Measurements from ENCODE around the gene ATP8B3. TPM values are rescaled to one million over a fixed set of nuclear protein-coding genes. Genes with fewer than 3 reads are reported as not detected.

Gene ATP8B3
- total and polyA plus RNA-seq, 9 of the 15 experiments (the other 6 are each of a cell fraction or from before 2014, with no cell fraction given) = 1.2 to 12.3 (median 3.8) TPM

DNA sequence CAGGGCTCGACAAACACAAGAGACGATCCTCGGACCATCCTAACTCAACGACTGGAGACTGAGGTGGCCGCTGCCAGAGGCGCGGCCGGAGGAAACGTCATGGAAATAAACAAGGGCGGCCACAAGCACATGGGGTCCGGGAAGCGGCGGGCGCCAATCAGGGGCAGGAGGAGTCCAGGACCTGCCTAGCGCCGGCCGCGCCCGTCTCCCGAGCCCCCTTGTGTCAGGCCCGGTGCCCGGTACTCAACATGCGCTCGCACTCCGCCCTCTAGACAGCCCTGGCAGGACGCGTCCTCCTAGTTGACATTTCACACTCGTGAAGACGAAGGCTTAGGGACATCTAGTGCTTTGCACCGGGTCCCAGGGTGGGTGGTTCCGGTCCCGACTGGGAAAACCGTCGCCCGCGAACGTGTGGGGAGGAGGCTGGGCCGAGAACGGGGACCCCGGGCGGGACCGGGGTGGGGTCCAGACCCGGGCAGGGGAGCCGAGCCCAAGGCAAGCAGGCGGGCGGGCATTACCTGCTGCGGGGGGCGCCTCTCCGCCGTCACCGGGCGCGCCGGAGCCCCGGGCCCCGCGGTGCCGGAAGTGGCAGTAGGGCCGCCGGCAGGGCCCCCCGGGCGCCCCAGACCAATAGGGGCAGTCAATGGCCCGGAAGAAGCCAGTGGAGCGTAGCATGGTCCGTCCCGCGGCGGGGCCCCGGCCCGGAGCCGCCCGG lies 35.8 kb upstream of the ATP8B3 start (continued):
- TF ChIP-seq, protein P1, sequence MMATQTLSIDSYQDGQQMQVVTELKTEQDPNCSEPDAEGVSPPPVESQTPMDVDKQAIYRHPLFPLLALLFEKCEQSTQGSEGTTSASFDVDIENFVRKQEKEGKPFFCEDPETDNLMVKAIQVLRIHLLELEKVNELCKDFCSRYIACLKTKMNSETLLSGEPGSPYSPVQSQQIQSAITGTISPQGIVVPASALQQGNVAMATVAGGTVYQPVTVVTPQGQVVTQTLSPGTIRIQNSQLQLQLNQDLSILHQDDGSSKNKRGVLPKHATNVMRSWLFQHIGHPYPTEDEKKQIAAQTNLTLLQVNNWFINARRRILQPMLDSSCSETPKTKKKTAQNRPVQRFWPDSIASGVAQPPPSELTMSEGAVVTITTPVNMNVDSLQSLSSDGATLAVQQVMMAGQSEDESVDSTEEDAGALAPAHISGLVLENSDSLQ (IDR thresholded peaks at IDR 0.05) = peak; percentile 22; the same call in 1 of the 2 replicates
- TF ChIP-seq, protein P2, sequence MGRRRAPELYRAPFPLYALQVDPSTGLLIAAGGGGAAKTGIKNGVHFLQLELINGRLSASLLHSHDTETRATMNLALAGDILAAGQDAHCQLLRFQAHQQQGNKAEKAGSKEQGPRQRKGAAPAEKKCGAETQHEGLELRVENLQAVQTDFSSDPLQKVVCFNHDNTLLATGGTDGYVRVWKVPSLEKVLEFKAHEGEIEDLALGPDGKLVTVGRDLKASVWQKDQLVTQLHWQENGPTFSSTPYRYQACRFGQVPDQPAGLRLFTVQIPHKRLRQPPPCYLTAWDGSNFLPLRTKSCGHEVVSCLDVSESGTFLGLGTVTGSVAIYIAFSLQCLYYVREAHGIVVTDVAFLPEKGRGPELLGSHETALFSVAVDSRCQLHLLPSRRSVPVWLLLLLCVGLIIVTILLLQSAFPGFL (CRISPR knock-in tag; IDR thresholded peaks at IDR 0.05) = no peak
- TF ChIP-seq, protein P3, sequence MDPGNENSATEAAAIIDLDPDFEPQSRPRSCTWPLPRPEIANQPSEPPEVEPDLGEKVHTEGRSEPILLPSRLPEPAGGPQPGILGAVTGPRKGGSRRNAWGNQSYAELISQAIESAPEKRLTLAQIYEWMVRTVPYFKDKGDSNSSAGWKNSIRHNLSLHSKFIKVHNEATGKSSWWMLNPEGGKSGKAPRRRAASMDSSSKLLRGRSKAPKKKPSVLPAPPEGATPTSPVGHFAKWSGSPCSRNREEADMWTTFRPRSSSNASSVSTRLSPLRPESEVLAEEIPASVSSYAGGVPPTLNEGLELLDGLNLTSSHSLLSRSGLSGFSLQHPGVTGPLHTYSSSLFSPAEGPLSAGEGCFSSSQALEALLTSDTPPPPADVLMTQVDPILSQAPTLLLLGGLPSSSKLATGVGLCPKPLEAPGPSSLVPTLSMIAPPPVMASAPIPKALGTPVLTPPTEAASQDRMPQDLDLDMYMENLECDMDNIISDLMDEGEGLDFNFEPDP (CRISPR knock-in tag; IDR thresholded peaks at IDR 0.05) = no peak
- TF ChIP-seq ZNF212 (CRISPR knock-in tag; IDR thresholded peaks at IDR 0.05) (no peak), TAL1 (IDR thresholded peaks at IDR 0.05) (no peak), SIN3B (IDR thresholded peaks at IDR 0.05; ENCODE audit: low read depth) (no peak), SETDB1 (IDR thresholded peaks at IDR 0.05; ENCODE audit: low read length) (no peak), POLR2AphosphoS2 (IDR thresholded peaks at IDR 0.05; ENCODE audit: low read length) (no peak), GABPA (tag; conservative IDR thresholded peaks at IDR 0.05; ENCODE audit: low read depth) (peak; percentile 82; the same call in 1 of the 2 replicates), PTRF (tag; IDR thresholded peaks at IDR 0.05) (no peak), ZNF76 (CRISPR knock-in tag; IDR thresholded peaks at IDR 0.05; ENCODE audit: borderline replicate concordance) (no peak), ZNF165 (CRISPR knock-in tag; IDR thresholded peaks at IDR 0.05; ENCODE audit: borderline replicate concordance) (no peak), KDM2B (CRISPR knock-in tag; IDR thresholded peaks at IDR 0.05) (0 out of 2 replicates have a peak, but pooled peaks have one; percentile 33), ZFX (CRISPR knock-in tag; IDR thresholded peaks at IDR 0.05) (no peak; the same call in 1 of the 2 replicates)
- TF ChIP-seq, protein P4, sequence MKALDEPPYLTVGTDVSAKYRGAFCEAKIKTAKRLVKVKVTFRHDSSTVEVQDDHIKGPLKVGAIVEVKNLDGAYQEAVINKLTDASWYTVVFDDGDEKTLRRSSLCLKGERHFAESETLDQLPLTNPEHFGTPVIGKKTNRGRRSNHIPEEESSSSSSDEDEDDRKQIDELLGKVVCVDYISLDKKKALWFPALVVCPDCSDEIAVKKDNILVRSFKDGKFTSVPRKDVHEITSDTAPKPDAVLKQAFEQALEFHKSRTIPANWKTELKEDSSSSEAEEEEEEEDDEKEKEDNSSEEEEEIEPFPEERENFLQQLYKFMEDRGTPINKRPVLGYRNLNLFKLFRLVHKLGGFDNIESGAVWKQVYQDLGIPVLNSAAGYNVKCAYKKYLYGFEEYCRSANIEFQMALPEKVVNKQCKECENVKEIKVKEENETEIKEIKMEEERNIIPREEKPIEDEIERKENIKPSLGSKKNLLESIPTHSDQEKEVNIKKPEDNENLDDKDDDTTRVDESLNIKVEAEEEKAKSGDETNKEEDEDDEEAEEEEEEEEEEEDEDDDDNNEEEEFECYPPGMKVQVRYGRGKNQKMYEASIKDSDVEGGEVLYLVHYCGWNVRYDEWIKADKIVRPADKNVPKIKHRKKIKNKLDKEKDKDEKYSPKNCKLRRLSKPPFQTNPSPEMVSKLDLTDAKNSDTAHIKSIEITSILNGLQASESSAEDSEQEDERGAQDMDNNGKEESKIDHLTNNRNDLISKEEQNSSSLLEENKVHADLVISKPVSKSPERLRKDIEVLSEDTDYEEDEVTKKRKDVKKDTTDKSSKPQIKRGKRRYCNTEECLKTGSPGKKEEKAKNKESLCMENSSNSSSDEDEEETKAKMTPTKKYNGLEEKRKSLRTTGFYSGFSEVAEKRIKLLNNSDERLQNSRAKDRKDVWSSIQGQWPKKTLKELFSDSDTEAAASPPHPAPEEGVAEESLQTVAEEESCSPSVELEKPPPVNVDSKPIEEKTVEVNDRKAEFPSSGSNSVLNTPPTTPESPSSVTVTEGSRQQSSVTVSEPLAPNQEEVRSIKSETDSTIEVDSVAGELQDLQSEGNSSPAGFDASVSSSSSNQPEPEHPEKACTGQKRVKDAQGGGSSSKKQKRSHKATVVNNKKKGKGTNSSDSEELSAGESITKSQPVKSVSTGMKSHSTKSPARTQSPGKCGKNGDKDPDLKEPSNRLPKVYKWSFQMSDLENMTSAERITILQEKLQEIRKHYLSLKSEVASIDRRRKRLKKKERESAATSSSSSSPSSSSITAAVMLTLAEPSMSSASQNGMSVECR (CRISPR knock-in tag; IDR thresholded peaks at IDR 0.05) = peak; percentile 78
- TF ChIP-seq, protein P5, sequence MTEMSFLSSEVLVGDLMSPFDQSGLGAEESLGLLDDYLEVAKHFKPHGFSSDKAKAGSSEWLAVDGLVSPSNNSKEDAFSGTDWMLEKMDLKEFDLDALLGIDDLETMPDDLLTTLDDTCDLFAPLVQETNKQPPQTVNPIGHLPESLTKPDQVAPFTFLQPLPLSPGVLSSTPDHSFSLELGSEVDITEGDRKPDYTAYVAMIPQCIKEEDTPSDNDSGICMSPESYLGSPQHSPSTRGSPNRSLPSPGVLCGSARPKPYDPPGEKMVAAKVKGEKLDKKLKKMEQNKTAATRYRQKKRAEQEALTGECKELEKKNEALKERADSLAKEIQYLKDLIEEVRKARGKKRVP (CRISPR knock-in tag; IDR thresholded peaks at IDR 0.05) = no peak
- TF ChIP-seq, protein P6, sequence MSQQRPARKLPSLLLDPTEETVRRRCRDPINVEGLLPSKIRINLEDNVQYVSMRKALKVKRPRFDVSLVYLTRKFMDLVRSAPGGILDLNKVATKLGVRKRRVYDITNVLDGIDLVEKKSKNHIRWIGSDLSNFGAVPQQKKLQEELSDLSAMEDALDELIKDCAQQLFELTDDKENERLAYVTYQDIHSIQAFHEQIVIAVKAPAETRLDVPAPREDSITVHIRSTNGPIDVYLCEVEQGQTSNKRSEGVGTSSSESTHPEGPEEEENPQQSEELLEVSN (IDR thresholded peaks at IDR 0.05; ENCODE audit: borderline replicate concordance in 1 of 2, extremely low read depth in 1 of 2, insufficient read depth in 1 of 2, insufficient read length in 1 of 2, low read depth in 1 of 2, low read length in 1 of 2, poor library complexity in 1 of 2, severe bottlenecking in 1 of 2) = peak in 1 of 2 experiments; percentile 20
